ENCODE results near the gene FAM20A.

- TF ChIP-seq EZH2phosphoT487 (IDR thresholded peaks at IDR 0.05; ENCODE audit: insufficient read depth, low read depth) = no peak
- TF ChIP-seq EZH2 (IDR thresholded peaks at IDR 0.05; ENCODE audit: insufficient read depth, poor library complexity, severe bottlenecking) = no peak
Measured at GRCh38 chr17:68531252-68531651, 69.9 kb downstream of the FAM20A start.

Data from GM23248 (cell line).